ENCODE data around the gene MAGEA4.

- TF ChIP-seq CTCF (IDR thresholded peaks at IDR 0.05; ENCODE audit: poor library complexity) (no peak), EZH2 (IDR thresholded peaks at IDR 0.05; ENCODE audit: borderline replicate concordance) (no peak)
These were observed 10.0 kb downstream of the MAGEA4 start for GRCh38 chrX:151922692-151923091.
